GM12878 (cell line): ENCODE results near the gene EGF. TPM values are rescaled to one million over a fixed set of nuclear protein-coding genes. Genes with fewer than 3 reads are reported as not detected.
A peak's percentile ranks its signal among the peaks of the same experiment; 100 is the strongest.

ENCODE experiments used
- ATAC-seq: fragments of 200-7000 bp; cut with Tn5 transposase; 3 replicates; pipeline ENCODE4 v1.9.1; 2020; ENCODE audit warnings: mild to moderate bottlenecking, moderate library complexity
- BruUV-seq: library from RNA; stranded (reverse); fragments of 400-500 nt; replicated peaks from 2 replicates; lab custom pipeline; 2021; lab: Mats Ljungman, UMichigan
- CTCF ChIA-PET: fragments of 300-600 bp; sonication (Branson Sonifier 250); formaldehyde crosslinking; extraction: SDS; loops from one replicate; lab custom pipeline; 2021; ENCODE audit warnings: inconsistent platforms; lab: Yijun Ruan, JAX
- POLR2A ChIA-PET: fragments of 350-600 bp; formaldehyde crosslinking; extraction: SDS; loops from one replicate; lab custom pipeline; 2021; ENCODE audit warnings: inconsistent platforms; lab: Charles Lee
- RAD21 ChIA-PET: fragments of 300-600 bp; sonication (Branson Sonifier 250); formaldehyde crosslinking; loops from one replicate; lab custom pipeline; 2023; ENCODE audit warnings: antibody characterized with exemption; ENCODE audit not compliant: unreplicated experiment; lab: Charles Lee
- SMC1A ChIA-PET: fragments of 300-600 bp; sonication (Branson Sonifier 250); formaldehyde crosslinking; loops from one replicate; lab custom pipeline; 2023; ENCODE audit not compliant: unreplicated experiment, uncharacterized antibody; lab: Charles Lee
- DNase-seq: peaks from one replicate; pipeline ENCODE4 v3.0.0-alpha.2; 2011; ENCODE audit warnings: low read depth, low spot score
- FAIRE-seq: peaks from 3 replicates; lab custom pipeline; 2011; peaks lifted over from hg19 to GRCh38; lab: Jason Lieb, UNC
- H2AFZ ChIP-seq: 2 replicates; pipeline ENCODE4 v1.6.0; 2011; ENCODE audit warnings: low read depth, low read length, control low read depth; ENCODE audit not compliant: control insufficient read depth
- H3K27ac ChIP-seq: 2 replicates; pipeline ENCODE4 v1.5.1; 2011; ENCODE audit warnings: control low read depth; ENCODE audit not compliant: control insufficient read depth, insufficient read depth
- H3K27me3 ChIP-seq, 2 experiments: replicated peaks in 1 of 2; 2 replicates each; pipeline versions ENCODE4 v1.6.0 to v1.6.1; 2011; ENCODE audit warnings: low read length in 1 of 2; ENCODE audit not compliant: control insufficient read depth in 2 of 2, insufficient read depth in 2 of 2
- H3K36me3 ChIP-seq, 2 experiments: 2 replicates each; pipeline ENCODE4 v1.5.1; 2011; ENCODE audit warnings: low read length in 1 of 2; ENCODE audit not compliant: control insufficient read depth in 2 of 2, insufficient read depth in 2 of 2
- H3K4me1 ChIP-seq: 2 replicates; pipeline ENCODE4 v1.6.1; 2011; ENCODE audit warnings: mild to moderate bottlenecking, low read length, moderate library complexity, mixed read lengths; ENCODE audit not compliant: control insufficient read depth, insufficient read depth
- H3K4me2 ChIP-seq: 2 replicates; pipeline ENCODE4 v1.6.0; 2011; ENCODE audit warnings: control low read depth; ENCODE audit not compliant: control insufficient read depth, insufficient read depth
- H3K4me3 ChIP-seq: fragments of 200-600 bp; sonication (generic); 2 replicates; pipeline ENCODE4 v1.5.1; 2016
- H3K79me2 ChIP-seq: 2 replicates; pipeline ENCODE4 v1.6.0; 2011; ENCODE audit warnings: low read length; ENCODE audit not compliant: control insufficient read depth, insufficient read depth
- H3K9ac ChIP-seq: 2 replicates; pipeline ENCODE4 v1.8.0; 2011; ENCODE audit warnings: low read length, control low read depth, mixed read lengths; ENCODE audit not compliant: control insufficient read depth, insufficient read depth
- H3K9me3 ChIP-seq: replicated peaks from 3 replicates; pipeline ENCODE4 v1.5.1; 2011; ENCODE audit warnings: mild to moderate bottlenecking, low read length; ENCODE audit not compliant: control insufficient read depth, insufficient read depth
- H4K20me1 ChIP-seq: 2 replicates; pipeline ENCODE4 v1.6.0; 2011; ENCODE audit not compliant: control insufficient read depth, insufficient read depth
- BHLHE40 ChIP-seq, 2 experiments: fragments of 450-650 bp in 1 of 2; IDR thresholded peaks; 2 replicates each; pipeline ENCODE4 v1.6.1; 2011 to 2017; ENCODE audit warnings: low read depth in 2 of 2, borderline replicate concordance in 1 of 2, improper control_type of control experiment in 1 of 2, low read length in 1 of 2, mild to moderate bottlenecking in 1 of 2
- EGR1 ChIP-seq, 2 experiments: IDR thresholded peaks; 1 replicate in 1 of 2; 2 replicates in 1 of 2; pipeline ENCODE4 v1.6.1; 2011 to 2012; ENCODE audit warnings: low read depth in 2 of 2, low read length in 2 of 2, borderline replicate concordance in 1 of 2, mild to moderate bottlenecking in 1 of 2, moderate library complexity in 1 of 2
- FOS ChIP-seq: IDR thresholded peaks from 3 replicates; pipeline ENCODE4 v1.6.1; 2011; ENCODE audit warnings: borderline replicate concordance; ENCODE audit not compliant: insufficient read length; ENCODE audit errors: extremely low read depth
- GATAD2B ChIP-seq: fragments of 450-650 bp; conservative IDR thresholded peaks from 2 replicates; pipeline ENCODE4 v1.6.1; 2017; ENCODE audit warnings: low read depth, mild to moderate bottlenecking, moderate library complexity
- IKZF2 ChIP-seq, 2 experiments: fragments of 450-650 bp; IDR thresholded peaks; 2 replicates each; pipeline ENCODE4 v1.6.1; 2017; ENCODE audit warnings: mild to moderate bottlenecking in 2 of 2, moderate library complexity in 2 of 2
- LARP7 ChIP-seq: fragments of 450-650 bp; IDR thresholded peaks from 2 replicates; pipeline ENCODE4 v1.6.1; 2017; ENCODE audit warnings: mild to moderate bottlenecking
- MLLT1 ChIP-seq: fragments of 450-650 bp; IDR thresholded peaks from 2 replicates; pipeline ENCODE4 v1.6.1; 2016; ENCODE audit warnings: mild to moderate bottlenecking
- NR2F1 ChIP-seq: fragments of 450-650 bp; conservative IDR thresholded peaks from 2 replicates; pipeline ENCODE4 v1.6.1; 2017; ENCODE audit warnings: mild to moderate bottlenecking
- PKNOX1 ChIP-seq: fragments of 450-650 bp; IDR thresholded peaks from 2 replicates; pipeline ENCODE4 v1.6.1; 2016; ENCODE audit warnings: mild to moderate bottlenecking
- SIN3A ChIP-seq: IDR thresholded peaks from 2 replicates; pipeline ENCODE4 v1.6.1; 2012; ENCODE audit warnings: low read depth, low read length, improper control_type of control experiment
- SREBF1 ChIP-seq: IDR thresholded peaks from 2 replicates; pipeline ENCODE4 v1.6.1; 2012; ENCODE audit warnings: mild to moderate bottlenecking, low read length
- TBL1XR1 ChIP-seq: IDR thresholded peaks from 2 replicates; pipeline ENCODE4 v1.6.1; 2012; ENCODE audit warnings: low read depth, low read length, improper control_type of control experiment
- ZBTB33 ChIP-seq: fragments of 450-650 bp; IDR thresholded peaks from 2 replicates; pipeline ENCODE4 v1.6.1; 2017; ENCODE audit warnings: mild to moderate bottlenecking
- ZNF384 ChIP-seq: IDR thresholded peaks from 2 replicates; pipeline ENCODE4 v1.6.1; 2012; ENCODE audit warnings: low read depth, mild to moderate bottlenecking, low read length, improper control_type of control experiment, borderline replicate concordance
- WGBS: methylation state at CpG from one replicate; pipeline ENCODE4 v1.1.6; 2016; ENCODE audit warnings: low lambda C conversion rate; ENCODE audit not compliant: insufficient replicate concordance, insufficient coverage; ENCODE audit errors: missing lambda C conversion rate; 5-methylcytosine and 5-hydroxymethylcytosine counted together
- in situ Hi-C: fragments of 300-500 bp; cut with MboI; formaldehyde crosslinking; loops from 9 replicates; pipeline ENCODE4 v1.14.3; 2018; ENCODE audit warnings: mixed read lengths
- intact Hi-C: fragments of 100-400 bp; cut with micrococcal nuclease; formaldehyde crosslinking; loops from one replicate; pipeline ENCODE4 v1.14.2; 2022; ENCODE audit not compliant: unreplicated experiment
- polyA plus RNA-seq, 11 experiments: library from polyadenylated mRNA; depleted of rRNA in 4 of 11; unstranded in 6 of 11; stranded (reverse) in 5 of 11; fragments of >200 nt; fragmentation: Nextera tagmentation in 4 of 11; fragmentation: Illumina TruSeq in 1 of 11; extraction: Ambion mirVana in 4 of 11; extraction: Trizol in 1 of 11; gene quantifications; 1 replicate in 1 of 11; 2 replicates in 10 of 11; pipeline versions ENCODE4 v1.2.1 to v1.2.3, GENCODE V29; 2011 to 2016; ENCODE audit warnings: inconsistent platforms in 2 of 11, missing spikeins in 2 of 11, low read depth in 1 of 11
- total RNA-seq, 4 experiments: library from RNA; depleted of rRNA in 3 of 4; stranded (reverse); fragments of >200 nt in 3 of 4; fragmentation: Illumina TruSeq in 1 of 4; extraction: Trizol in 1 of 4; gene quantifications; 2 replicates each; pipeline versions ENCODE4 v1.2.1 to v1.2.3, GENCODE V29; 2013 to 2021

The EGF gene
- total and polyA plus RNA-seq, 10 of the 15 experiments (the other 5 are each of a cell fraction or from before 2014, with no cell fraction given), result 0.02 to 0.90 (median 0.19) TPM; not detected in 4

GRCh38 chr4:109978704-109979454 lies 66.2 kb downstream of the EGF start:
- peaks cover 2 to 5% of the 10 kb centered on the region in 2 experiments; a peak in 3 of 4 replicates for H3K27me3 ChIP-seq
- no peaks in the 10 kb centered on the region for H3K79me2 ChIP-seq
- ChIA-PET RAD21 (interaction anchor here (0.6 to 1.5 kb wide), 4 partner anchors 175 to 560 kb away, joined by 3 to 5 read pairs (median 3); no protein-coding TSS in a partner anchor), POLR2A (no interaction called here), SMC1A (interaction anchor here (0.6 to 2.2 kb wide), 7 partner anchors 16 to 558 kb away, joined by 3 to 7 read pairs (median 4); partner anchors contain the start of gene RRH), CTCF (interaction anchor here (0.6 to 3.6 kb wide), 25 partner anchors 9 to 561 kb away, joined by 3 to 19 read pairs (median 4); partner anchors contain the start of gene CFI)
- no peak overlapping the region for H3K9ac ChIP-seq
- no peak overlapping the region for H3K4me2 ChIP-seq
- DNase-seq (no peak), ATAC-seq (peak; percentile 64), FAIRE-seq (peak; percentile 88)
- BruUV-seq, result no TSS peak
- no peak overlapping the region for H2AFZ ChIP-seq
- intact Hi-C loops (loop anchor here (1.0 to 10.0 kb wide), 4 partner anchors 144 to 557 kb away; partner anchors contain the start of genes CASP6 and MCUB), in situ Hi-C loops (loop anchor here (5.0 kb wide), 1 partner anchor 552 kb away; no protein-coding TSS in a partner anchor)
- no peak overlapping the region for H3K4me3 ChIP-seq
- no peaks in the 10 kb centered on the region for H3K36me3 ChIP-seq
- no peaks in the 10 kb centered on the region for H4K20me1 ChIP-seq
- no peak overlapping the region for H3K27ac ChIP-seq
- no peaks in the 10 kb centered on the region for H3K4me1 ChIP-seq
- 17% methylated on average over 5 of the region's 5 CpGs for WGBS
- H3K9me3 ChIP-seq, result no peaks in the 10 kb centered on the region
- TF ChIP-seq LARP7 (no peak), NR2F1 (no peak), ZNF384 (no peak), PKNOX1 (no peak), SREBF1 (no peak), IKZF2 (IDR thresholded peaks at IDR 0.05) (no peak), SIN3A (no peak), ZBTB33 (no peak), BHLHE40 (IDR thresholded peaks at IDR 0.05; ENCODE audit: borderline replicate concordance in 1 of 2, low read depth in 2 of 2, low read length in 1 of 2) (no peak), FOS (no peak), TBL1XR1 (no peak), EGR1 (IDR thresholded peaks at IDR 0.05; ENCODE audit: borderline replicate concordance in 1 of 2, low read depth in 2 of 2, low read length in 2 of 2) (no peak), MLLT1 (no peak), GATAD2B (no peak)
